Chondrocyte (in vitro differentiated cells): ENCODE data around the gene EPHA6. TPM values are rescaled to one million over a fixed set of nuclear protein-coding genes. Genes with fewer than 3 reads are reported as not detected.

Experiments used
- DNase-seq: peaks from one replicate; pipeline ENCODE4 v3.0.0; 2021; ENCODE audit warnings: mixed read lengths, low spot score
- H3K27ac Mint-ChIP-seq: one replicate; pipeline ENCODE4 v1.8.0; 2021; ENCODE audit warnings: mild to moderate bottlenecking, moderate library complexity, mixed read lengths; ENCODE audit not compliant: unreplicated experiment
- H3K27me3 Mint-ChIP-seq: 2 replicates; pipeline ENCODE4 v1.8.0; 2021; ENCODE audit warnings: low read depth, mixed read lengths
- H3K36me3 Mint-ChIP-seq: 2 replicates; pipeline ENCODE4 v1.8.0; 2021; ENCODE audit warnings: low read depth, mixed read lengths
- H3K4me1 Mint-ChIP-seq: 2 replicates; pipeline ENCODE4 v1.8.0; 2021; ENCODE audit warnings: low read depth, mild to moderate bottlenecking, mixed read lengths
- H3K4me3 Mint-ChIP-seq: one replicate; pipeline ENCODE4 v1.8.0; 2021; ENCODE audit warnings: mild to moderate bottlenecking, moderate library complexity, mixed read lengths; ENCODE audit not compliant: unreplicated experiment
- H3K9me3 Mint-ChIP-seq: 2 replicates; pipeline ENCODE4 v1.8.0; 2021; ENCODE audit warnings: low read depth, mixed read lengths
- total RNA-seq: library from RNA; stranded (reverse); gene quantifications from 3 replicates; pipeline ENCODE4 v1.2.1, GENCODE V29; 2021
- TF ChIP-seq, protein P1 (sequence below): fragments of 200-600 bp; sonication (generic); IDR thresholded peaks from 2 replicates; pipeline ENCODE4 v1.5.0; 2021; ENCODE audit warnings: antibody characterized with exemption, mild to moderate bottlenecking, moderate library complexity

Gene EPHA6
- total RNA-seq, 1 donor from 2014 or later, result 0.62 TPM

DNA sequence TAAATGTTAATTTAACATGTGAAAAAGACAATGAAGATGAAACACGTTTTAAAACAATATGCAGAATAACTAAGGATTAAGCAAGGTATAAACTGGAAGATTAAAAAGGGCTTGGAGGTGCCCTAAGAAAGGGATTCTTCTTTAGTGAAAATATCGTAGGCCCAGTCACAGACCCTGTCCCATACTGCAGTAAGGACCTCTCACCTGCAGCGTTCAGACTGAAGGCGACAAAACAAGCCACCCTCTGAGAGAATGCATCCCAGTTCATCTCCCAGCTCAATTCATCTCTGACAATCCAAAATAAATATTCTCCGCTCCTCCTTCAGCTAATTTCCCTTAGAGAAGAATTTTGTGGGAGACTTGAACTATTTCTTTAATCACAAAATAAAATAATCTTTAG lies 847.9 kb downstream of the EPHA6 start:
- no peak overlapping the region for H3K27ac Mint-ChIP-seq

DNA sequence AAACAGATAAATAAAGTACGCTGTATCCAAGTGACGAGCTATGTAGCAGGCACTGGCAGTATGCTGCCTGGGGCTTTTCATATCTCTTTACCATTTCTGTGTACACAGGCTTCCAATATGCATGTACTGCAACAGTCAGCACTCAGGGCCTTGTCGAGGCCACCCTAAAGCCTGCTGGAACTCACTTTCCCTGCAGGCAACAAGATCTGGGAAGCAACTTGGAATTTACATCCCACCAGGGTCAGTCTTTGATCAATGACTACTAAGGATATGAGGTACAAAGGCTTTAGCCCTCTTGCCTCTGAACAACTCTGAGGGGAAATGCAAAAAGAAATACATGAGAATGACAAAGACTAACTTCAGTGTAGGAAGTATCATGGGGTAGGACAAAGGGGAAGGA lies 848.4 kb downstream of the EPHA6 start:
- H3K9me3 Mint-ChIP-seq, result no peaks in the 10 kb centered on the region
- no peaks in the 10 kb centered on the region for H3K36me3 Mint-ChIP-seq
- no peak for DNase-seq
- no peaks in the 10 kb centered on the region for H3K4me1 Mint-ChIP-seq
- H3K27me3 Mint-ChIP-seq, result peaks cover 19% of the 10 kb centered on the region
- TF ChIP-seq, protein P1, sequence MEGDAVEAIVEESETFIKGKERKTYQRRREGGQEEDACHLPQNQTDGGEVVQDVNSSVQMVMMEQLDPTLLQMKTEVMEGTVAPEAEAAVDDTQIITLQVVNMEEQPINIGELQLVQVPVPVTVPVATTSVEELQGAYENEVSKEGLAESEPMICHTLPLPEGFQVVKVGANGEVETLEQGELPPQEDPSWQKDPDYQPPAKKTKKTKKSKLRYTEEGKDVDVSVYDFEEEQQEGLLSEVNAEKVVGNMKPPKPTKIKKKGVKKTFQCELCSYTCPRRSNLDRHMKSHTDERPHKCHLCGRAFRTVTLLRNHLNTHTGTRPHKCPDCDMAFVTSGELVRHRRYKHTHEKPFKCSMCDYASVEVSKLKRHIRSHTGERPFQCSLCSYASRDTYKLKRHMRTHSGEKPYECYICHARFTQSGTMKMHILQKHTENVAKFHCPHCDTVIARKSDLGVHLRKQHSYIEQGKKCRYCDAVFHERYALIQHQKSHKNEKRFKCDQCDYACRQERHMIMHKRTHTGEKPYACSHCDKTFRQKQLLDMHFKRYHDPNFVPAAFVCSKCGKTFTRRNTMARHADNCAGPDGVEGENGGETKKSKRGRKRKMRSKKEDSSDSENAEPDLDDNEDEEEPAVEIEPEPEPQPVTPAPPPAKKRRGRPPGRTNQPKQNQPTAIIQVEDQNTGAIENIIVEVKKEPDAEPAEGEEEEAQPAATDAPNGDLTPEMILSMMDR, result no peak
- no peak overlapping the region for H3K27ac Mint-ChIP-seq
- H3K4me3 Mint-ChIP-seq, result no peak overlapping the region

More for the DNA sequence above, 847.9 kb downstream of the EPHA6 start:
- H3K9me3 Mint-ChIP-seq, result no peaks in the 10 kb centered on the region
- H3K4me1 Mint-ChIP-seq, result no peaks in the 10 kb centered on the region
- no peak overlapping the region for H3K4me3 Mint-ChIP-seq
- H3K27me3 Mint-ChIP-seq, result peaks cover 23% of the 10 kb centered on the region
- DNase-seq, result no peak
- TF ChIP-seq, protein P1, result no peak
- H3K36me3 Mint-ChIP-seq, result no peaks in the 10 kb centered on the region

GRCh38 chr3:97665896-97666295 lies 851.5 kb downstream of the EPHA6 start:
- Mint-ChIP-seq H3K4me3 (no peak overlapping the region), H3K4me1 (no peaks in the 10 kb centered on the region), H3K36me3 (no peaks in the 10 kb centered on the region), H3K9me3 (no peaks in the 10 kb centered on the region), H3K27ac (no peak overlapping the region), H3K27me3 (peaks cover 7% of the 10 kb centered on the region)
- DNase-seq, result no peak
- TF ChIP-seq, protein P1, result no peak

DNA sequence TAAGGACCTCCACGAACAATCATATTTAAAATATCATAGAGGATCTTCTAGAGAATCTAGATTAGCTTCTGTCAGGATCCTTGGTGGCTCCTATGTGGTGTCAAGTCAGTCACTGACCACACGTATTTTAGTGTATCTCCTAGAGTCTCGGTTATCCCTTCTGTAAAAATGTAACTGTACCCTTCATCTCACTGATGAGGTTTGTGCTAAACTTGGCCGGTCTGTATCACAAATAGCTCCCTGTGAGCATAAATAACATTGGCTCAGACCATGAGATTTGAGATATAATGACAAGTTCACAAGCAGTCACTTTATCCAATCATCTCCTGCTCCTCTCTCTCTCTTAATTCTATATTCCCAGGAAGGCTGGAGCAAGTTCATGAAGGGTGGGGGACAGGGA lies 856.6 kb downstream of the EPHA6 start:
- TF ChIP-seq, protein P1, result no peak
- H3K36me3 Mint-ChIP-seq, result no peaks in the 10 kb centered on the region
- no peak overlapping the region for H3K4me3 Mint-ChIP-seq
- H3K9me3 Mint-ChIP-seq, result no peaks in the 10 kb centered on the region
- no peak for DNase-seq
- H3K27me3 Mint-ChIP-seq, result peaks cover 12% of the 10 kb centered on the region
- H3K27ac Mint-ChIP-seq, result no peak overlapping the region
- H3K4me1 Mint-ChIP-seq, result no peaks in the 10 kb centered on the region

- Mint-ChIP-seq H3K4me3 (no peak overlapping the region), H3K27ac (no peak overlapping the region), H3K36me3 (no peaks in the 10 kb centered on the region), H3K9me3 (no peaks in the 10 kb centered on the region), H3K27me3 (peaks cover 22% of the 10 kb centered on the region), H3K4me1 (no peaks in the 10 kb centered on the region)
- TF ChIP-seq, protein P1, result no peak
- DNase-seq, result no peak
These were observed 859.1 kb downstream of the EPHA6 start for GRCh38 chr3:97673357-97673997.
